PC-3 (cell line): Measurements from ENCODE around the gene SYS1. TPM values are rescaled to one million over a fixed set of nuclear protein-coding genes. Genes with fewer than 3 reads are reported as not detected.

Source experiments
- ATAC-seq: fragments of 200-7000 bp; cut with Tn5 transposase; 2 replicates; pipeline ENCODE4 v1.9.1; 2020; ENCODE audit warnings: mild to moderate bottlenecking, moderate library complexity
- BruUV-seq: library from RNA; stranded (reverse); fragments of 400-500 nt; replicated peaks from 2 replicates; lab custom pipeline; 2021; lab: Mats Ljungman, UMichigan
- CTCF ChIA-PET: fragments of 300-600 bp; sonication (Branson Sonifier 250); formaldehyde crosslinking; loops from one replicate; lab custom pipeline; 2022; ENCODE audit warnings: antibody characterized with exemption; lab: Charles Lee
- POLR2A ChIA-PET: fragments of 300-600 bp; sonication (Branson Sonifier 250); formaldehyde crosslinking; loops from one replicate; lab custom pipeline; 2022; ENCODE audit warnings: antibody characterized with exemption; ENCODE audit not compliant: unreplicated experiment; lab: Charles Lee
- DNase-seq: peaks from one replicate; pipeline ENCODE4 v3.0.0-alpha.2; 2015
- H2AFZ ChIP-seq: fragments of 300-600 bp; sonication (generic); 2 replicates; pipeline ENCODE4 v1.6.0; 2016; ENCODE audit warnings: antibody characterized with exemption, low read length
- H3F3A ChIP-seq: fragments of 300-600 bp; sonication (generic); one replicate; pipeline ENCODE4 v1.6.0; 2017; ENCODE audit warnings: antibody characterized with exemption, low read length, control low read depth, mild to moderate bottlenecking; ENCODE audit not compliant: unreplicated experiment
- H3K27ac ChIP-seq: fragments of 300-600 bp; sonication (generic); 2 replicates; pipeline ENCODE4 v1.5.1; 2016; ENCODE audit warnings: mild to moderate bottlenecking, low read length
- H3K27me3 ChIP-seq: fragments of 300-600 bp; sonication (generic); 2 replicates; pipeline ENCODE4 v1.6.1; 2016; ENCODE audit warnings: low read length, mixed read lengths
- H3K36me3 ChIP-seq: fragments of 300-600 bp; sonication (generic); 2 replicates; pipeline ENCODE4 v1.6.1; 2016; ENCODE audit warnings: low read depth, mixed run types, low read length, mixed read lengths
- H3K4me1 ChIP-seq: fragments of 300-600 bp; sonication (generic); 2 replicates; pipeline ENCODE4 v1.5.1; 2016; ENCODE audit warnings: low read length; ENCODE audit not compliant: insufficient read depth
- H3K4me2 ChIP-seq: fragments of 300-600 bp; sonication (generic); 2 replicates; pipeline ENCODE4 v1.6.0; 2016; ENCODE audit warnings: low read length
- H3K4me3 ChIP-seq: fragments of 300-600 bp; sonication (generic); 2 replicates; pipeline ENCODE4 v1.5.1; 2016; ENCODE audit warnings: mild to moderate bottlenecking, low read length, mixed read lengths
- H3K79me2 ChIP-seq: fragments of 300-600 bp; sonication (generic); 2 replicates; pipeline ENCODE4 v1.6.1; 2017; ENCODE audit warnings: low read length, mixed read lengths
- H3K9ac ChIP-seq: fragments of 300-600 bp; sonication (generic); 2 replicates; pipeline ENCODE4 v1.6.0; 2016; ENCODE audit warnings: mild to moderate bottlenecking, low read length
- H3K9me2 ChIP-seq: fragments of 300-600 bp; sonication (generic); replicated peaks from 2 replicates; pipeline ENCODE4 v1.6.1; 2016; ENCODE audit warnings: mixed run types, low read length, mixed read lengths
- H3K9me3 ChIP-seq: fragments of 300-600 bp; sonication (generic); 2 replicates; pipeline ENCODE4 v1.6.1; 2016; ENCODE audit warnings: low read length, mixed read lengths
- H4K20me1 ChIP-seq: fragments of 300-600 bp; sonication (generic); 2 replicates; pipeline ENCODE4 v1.6.1; 2016; ENCODE audit warnings: low read length, mixed read lengths
- EZH2 ChIP-seq: fragments of 300-600 bp; sonication (generic); IDR thresholded peaks from one replicate; pipeline ENCODE4 v1.6.1; 2017; ENCODE audit warnings: antibody characterized with exemption, mild to moderate bottlenecking, low read length; ENCODE audit not compliant: unreplicated experiment
- EZH2phosphoT487 ChIP-seq: fragments of 300-600 bp; sonication (generic); IDR thresholded peaks from 2 replicates; pipeline ENCODE4 v1.6.1; 2018; ENCODE audit warnings: mild to moderate bottlenecking, antibody characterized with exemption, low read length, borderline replicate concordance
- intact Hi-C: fragments of 100-400 bp; cut with micrococcal nuclease; formaldehyde crosslinking; loops from 2 replicates; pipeline ENCODE4 v1.9.0; 2023
- total RNA-seq: library from RNA; depleted of rRNA; stranded (reverse); fragments of >200 nt; gene quantifications from 2 replicates; pipeline ENCODE4 v1.2.3, GENCODE V29; 2014
- TF ChIP-seq, protein P1 (sequence below): fragments of 300-600 bp; sonication (generic); conservative IDR thresholded peaks from 2 replicates; pipeline ENCODE4 v1.5.1; 2017; ENCODE audit warnings: antibody characterized with exemption, low read depth, mild to moderate bottlenecking, low read length

SYS1 gene
- total RNA-seq, 1 experiment from 2014 or later: 45.2 TPM

DNA sequence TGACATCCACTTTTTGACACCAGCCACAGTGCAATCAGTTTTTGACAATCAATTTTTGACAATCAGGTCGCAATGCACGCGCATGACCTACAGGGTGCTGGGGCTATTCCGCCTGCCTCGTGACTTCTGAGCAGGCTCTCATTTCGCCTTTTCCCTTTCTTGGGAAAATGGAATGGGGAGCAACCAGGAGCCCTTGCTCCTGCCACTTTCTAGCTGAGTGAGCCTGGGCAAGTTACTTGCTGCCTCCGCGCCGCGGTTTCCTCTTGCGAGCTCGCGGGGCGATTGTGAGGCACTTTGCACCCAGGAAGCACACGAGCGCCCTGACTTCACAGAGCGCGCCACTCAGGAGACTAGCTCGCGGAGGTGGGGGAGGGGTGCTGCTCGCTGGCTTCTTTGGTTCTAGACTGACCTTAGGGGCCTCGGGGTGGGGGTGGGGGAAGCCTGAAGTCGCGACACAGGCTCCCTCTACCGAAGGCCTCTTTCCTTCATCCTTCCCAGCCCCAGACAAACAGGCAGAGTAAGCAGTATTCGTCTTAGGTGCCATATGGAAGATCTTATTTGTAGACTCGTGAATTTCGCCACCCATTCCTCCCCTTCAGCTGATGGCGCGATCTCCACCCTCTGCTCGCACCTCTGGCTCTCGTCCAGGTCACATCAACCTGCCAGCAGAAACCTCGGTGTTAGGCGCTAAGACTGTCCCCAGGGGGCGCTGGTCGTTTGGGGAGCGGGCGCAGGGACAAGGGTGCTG, 10.6 kb downstream of the SYS1 start:
- Histone ChIP-seq H3K27me3 (no peaks in the 10 kb centered on the region), H3K36me3 (peaks cover 11% of the 10 kb centered on the region; the same call in 1 of the 2 replicates), H3K9me3 (no peaks in the 10 kb centered on the region), H2AFZ (no peak overlapping the region), H3K9me2 (no peaks in the 10 kb centered on the region), H3K4me3 (peak overlapping the region; percentile 23; the same call in 1 of the 2 replicates), H3K4me1 (no peaks in the 10 kb centered on the region; the same call in 1 of the 2 replicates), H3K27ac (no peak overlapping the region), H4K20me1 (no peaks in the 10 kb centered on the region), H3K9ac (no peak overlapping the region), H3F3A (no peaks in the 10 kb centered on the region), H3K4me2 (peak overlapping the region; percentile 61), H3K79me2 (no peaks in the 10 kb centered on the region)
- ATAC-seq (peak; percentile 94), DNase-seq (peak; percentile 93)
- TF ChIP-seq, protein P1, sequence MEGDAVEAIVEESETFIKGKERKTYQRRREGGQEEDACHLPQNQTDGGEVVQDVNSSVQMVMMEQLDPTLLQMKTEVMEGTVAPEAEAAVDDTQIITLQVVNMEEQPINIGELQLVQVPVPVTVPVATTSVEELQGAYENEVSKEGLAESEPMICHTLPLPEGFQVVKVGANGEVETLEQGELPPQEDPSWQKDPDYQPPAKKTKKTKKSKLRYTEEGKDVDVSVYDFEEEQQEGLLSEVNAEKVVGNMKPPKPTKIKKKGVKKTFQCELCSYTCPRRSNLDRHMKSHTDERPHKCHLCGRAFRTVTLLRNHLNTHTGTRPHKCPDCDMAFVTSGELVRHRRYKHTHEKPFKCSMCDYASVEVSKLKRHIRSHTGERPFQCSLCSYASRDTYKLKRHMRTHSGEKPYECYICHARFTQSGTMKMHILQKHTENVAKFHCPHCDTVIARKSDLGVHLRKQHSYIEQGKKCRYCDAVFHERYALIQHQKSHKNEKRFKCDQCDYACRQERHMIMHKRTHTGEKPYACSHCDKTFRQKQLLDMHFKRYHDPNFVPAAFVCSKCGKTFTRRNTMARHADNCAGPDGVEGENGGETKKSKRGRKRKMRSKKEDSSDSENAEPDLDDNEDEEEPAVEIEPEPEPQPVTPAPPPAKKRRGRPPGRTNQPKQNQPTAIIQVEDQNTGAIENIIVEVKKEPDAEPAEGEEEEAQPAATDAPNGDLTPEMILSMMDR: peak; percentile 97
- TF ChIP-seq EZH2phosphoT487: no peak
- CTCF ChIA-PET: interaction anchor here (0.6 to 2.1 kb wide), 16 partner anchors 9 to 398 kb away, joined by 3 to 80 read pairs (median 5); partner anchors contain the start of gene SYS1
- BruUV-seq: no TSS peak
- intact Hi-C loops: loop anchor here (1.0 kb wide), 1 partner anchor 63 kb away; no protein-coding TSS in a partner anchor
- POLR2A ChIA-PET: interaction anchor here (0.6 kb wide), 1 partner anchor 46 kb away, joined by 6 read pairs; no protein-coding TSS in a partner anchor

- no peak overlapping the region for H3K4me2 ChIP-seq
- no peak overlapping the region for H2AFZ ChIP-seq
- no TSS peak for BruUV-seq
- no peaks in the 10 kb centered on the region for H4K20me1 ChIP-seq
- H3K36me3 ChIP-seq: peaks cover 7% of the 10 kb centered on the region; the same call in 1 of the 2 replicates
- no peaks in the 10 kb centered on the region for H3K9me3 ChIP-seq
- ChIA-PET POLR2A (interaction anchor here (0.6 kb wide), 1 partner anchor 46 kb away, joined by 6 read pairs; no protein-coding TSS in a partner anchor), CTCF (interaction anchor here (0.7 to 2.1 kb wide), 13 partner anchors 9 to 76 kb away, joined by 3 to 80 read pairs (median 5); partner anchors contain the start of gene SYS1)
- no peak for ATAC-seq
- H3K27ac ChIP-seq: no peak overlapping the region
- H3K9me2 ChIP-seq: no peaks in the 10 kb centered on the region
- H3K4me1 ChIP-seq: no peaks in the 10 kb centered on the region; the same call in 1 of the 2 replicates
- H3K79me2 ChIP-seq: no peaks in the 10 kb centered on the region
- TF ChIP-seq EZH2phosphoT487 (no peak), EZH2 (no peak)
- TF ChIP-seq, protein P1: no peak; the same call in 1 of the 2 replicates
- no peak for DNase-seq
- H3K9ac ChIP-seq: no peak overlapping the region
- H3K4me3 ChIP-seq: no peak overlapping the region
- no peaks in the 10 kb centered on the region for H3F3A ChIP-seq
- no peaks in the 10 kb centered on the region for H3K27me3 ChIP-seq
- intact Hi-C loops: loop anchor here (1.0 kb wide), 1 partner anchor 62 kb away; no protein-coding TSS in a partner anchor
Observed at GRCh38 chr20:45374101-45374467, 11.1 kb downstream of the SYS1 start.
